ENCODE data around the gene ACER3. TPM values are rescaled to one million over a fixed set of nuclear protein-coding genes. Genes with fewer than 3 reads are reported as not detected.
"Not testable (repeated sequence)": the region's sequence is repeated elsewhere in the genome, so short reads cannot be mapped to it uniquely, and the experiment has no call there.

The ACER3 gene
- total RNA-seq, 1 experiment from 2014 or later = 21.0 TPM

DNA sequence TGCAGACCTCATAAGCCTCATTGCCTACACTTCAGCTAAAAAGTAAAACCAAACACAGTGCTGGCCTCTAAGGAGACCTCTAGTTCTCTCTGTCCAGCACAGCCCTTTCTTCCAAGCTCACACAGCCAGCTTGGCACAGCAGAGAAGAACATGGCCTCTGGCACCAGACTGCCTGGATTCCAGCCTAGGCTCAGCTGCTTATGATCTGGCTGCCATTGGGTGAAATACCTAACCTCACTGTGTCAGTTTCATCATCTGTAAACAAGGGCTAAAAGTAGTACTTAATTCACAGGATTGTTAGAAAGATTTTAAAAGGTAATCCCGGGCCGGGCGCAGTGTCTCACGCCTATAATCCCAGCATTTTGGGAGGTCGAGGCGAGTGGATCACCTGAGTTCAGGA lies 9.9 kb upstream of the ACER3 start:
- peaks cover 8% of the 10 kb centered on the region for H3K4me1 Mint-ChIP-seq (ENCODE audit: low read depth, unreplicated experiment)
- CTCF ChIA-PET = no interaction called here
- DNase-seq = no peak

DNA sequence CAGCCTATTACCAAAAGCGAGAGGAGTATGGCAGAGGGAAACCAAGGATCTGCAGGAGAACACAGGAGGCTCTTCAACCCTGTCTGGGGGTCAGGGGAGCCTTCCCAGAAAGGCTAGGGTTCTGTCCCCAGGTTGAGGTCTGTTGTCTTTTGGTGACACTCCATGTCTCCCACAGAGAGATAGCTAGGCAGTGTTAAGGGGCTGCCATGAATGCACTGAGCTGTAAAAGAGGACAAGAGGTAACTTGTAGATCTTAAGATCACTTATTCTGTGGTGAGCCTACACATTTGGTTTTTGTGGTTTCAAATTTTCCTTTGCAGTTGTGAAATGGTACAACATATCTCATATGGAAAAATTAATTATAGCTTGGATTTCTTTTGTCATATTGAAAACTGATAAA lies 6.0 kb upstream of the ACER3 start:
- no peaks in the 10 kb centered on the region for H3K27me3 Mint-ChIP-seq (ENCODE audit: unreplicated experiment)
- H3K27ac Mint-ChIP-seq (ENCODE audit: unreplicated experiment) = no peak overlapping the region
- TF ChIP-seq, protein P1, sequence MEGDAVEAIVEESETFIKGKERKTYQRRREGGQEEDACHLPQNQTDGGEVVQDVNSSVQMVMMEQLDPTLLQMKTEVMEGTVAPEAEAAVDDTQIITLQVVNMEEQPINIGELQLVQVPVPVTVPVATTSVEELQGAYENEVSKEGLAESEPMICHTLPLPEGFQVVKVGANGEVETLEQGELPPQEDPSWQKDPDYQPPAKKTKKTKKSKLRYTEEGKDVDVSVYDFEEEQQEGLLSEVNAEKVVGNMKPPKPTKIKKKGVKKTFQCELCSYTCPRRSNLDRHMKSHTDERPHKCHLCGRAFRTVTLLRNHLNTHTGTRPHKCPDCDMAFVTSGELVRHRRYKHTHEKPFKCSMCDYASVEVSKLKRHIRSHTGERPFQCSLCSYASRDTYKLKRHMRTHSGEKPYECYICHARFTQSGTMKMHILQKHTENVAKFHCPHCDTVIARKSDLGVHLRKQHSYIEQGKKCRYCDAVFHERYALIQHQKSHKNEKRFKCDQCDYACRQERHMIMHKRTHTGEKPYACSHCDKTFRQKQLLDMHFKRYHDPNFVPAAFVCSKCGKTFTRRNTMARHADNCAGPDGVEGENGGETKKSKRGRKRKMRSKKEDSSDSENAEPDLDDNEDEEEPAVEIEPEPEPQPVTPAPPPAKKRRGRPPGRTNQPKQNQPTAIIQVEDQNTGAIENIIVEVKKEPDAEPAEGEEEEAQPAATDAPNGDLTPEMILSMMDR (IDR thresholded peaks at IDR 0.05; ENCODE audit: unreplicated experiment) = no peak
- CTCF ChIA-PET = no interaction called here
- peaks cover 5% of the 10 kb centered on the region for H3K36me3 Mint-ChIP-seq (ENCODE audit: insufficient read depth, unreplicated experiment)
- no peak for DNase-seq
- no peaks in the 10 kb centered on the region for H3K9me3 Mint-ChIP-seq (ENCODE audit: low read depth, unreplicated experiment)
- H3K4me3 Mint-ChIP-seq (ENCODE audit: low read depth, unreplicated experiment) = no peak overlapping the region
- intact Hi-C loops (cut with micrococcal nuclease; ENCODE audit: unreplicated experiment) = no loop called here
- H3K4me1 Mint-ChIP-seq (ENCODE audit: low read depth, unreplicated experiment) = no peaks in the 10 kb centered on the region
- no TSS peak for BruUV-seq (replicated peaks)

More for the DNA sequence above, 9.9 kb upstream of the ACER3 start:
- Mint-ChIP-seq H3K27ac (ENCODE audit: unreplicated experiment) (no peak overlapping the region), H3K4me3 (ENCODE audit: low read depth, unreplicated experiment) (no peak overlapping the region), H3K27me3 (ENCODE audit: unreplicated experiment) (no peaks in the 10 kb centered on the region), H3K36me3 (ENCODE audit: insufficient read depth, unreplicated experiment) (no peaks in the 10 kb centered on the region), H3K9me3 (ENCODE audit: low read depth, unreplicated experiment) (no peaks in the 10 kb centered on the region)
- BruUV-seq (replicated peaks) = no TSS peak
- TF ChIP-seq, protein P1 (IDR thresholded peaks at IDR 0.05; ENCODE audit: unreplicated experiment) = no peak
- intact Hi-C loops (cut with micrococcal nuclease; ENCODE audit: unreplicated experiment) = no loop called here

DNA sequence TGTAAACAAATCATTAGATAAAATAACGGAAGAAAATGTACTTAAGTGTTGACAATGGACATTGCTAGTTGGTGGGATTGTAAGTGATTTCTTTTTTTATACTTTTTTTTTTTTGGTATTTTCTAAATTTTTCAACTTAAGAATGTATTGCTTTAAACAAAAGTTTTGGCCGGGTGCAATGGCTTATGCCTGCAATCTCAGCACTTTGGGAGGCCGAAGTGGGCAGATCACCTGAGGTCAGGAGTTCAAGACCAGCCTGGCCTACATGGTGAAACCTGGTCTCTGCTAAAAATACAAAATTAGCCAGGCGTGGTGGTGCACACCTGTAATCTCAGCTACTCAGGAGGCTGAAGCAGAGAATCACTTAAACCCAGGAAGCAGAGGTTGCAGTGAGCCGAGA lies 5.0 kb upstream of the ACER3 start:
- H3K9me3 Mint-ChIP-seq (ENCODE audit: low read depth, unreplicated experiment); H3K4me1 Mint-ChIP-seq (ENCODE audit: low read depth, unreplicated experiment): not testable (repeated sequence)

DNA sequence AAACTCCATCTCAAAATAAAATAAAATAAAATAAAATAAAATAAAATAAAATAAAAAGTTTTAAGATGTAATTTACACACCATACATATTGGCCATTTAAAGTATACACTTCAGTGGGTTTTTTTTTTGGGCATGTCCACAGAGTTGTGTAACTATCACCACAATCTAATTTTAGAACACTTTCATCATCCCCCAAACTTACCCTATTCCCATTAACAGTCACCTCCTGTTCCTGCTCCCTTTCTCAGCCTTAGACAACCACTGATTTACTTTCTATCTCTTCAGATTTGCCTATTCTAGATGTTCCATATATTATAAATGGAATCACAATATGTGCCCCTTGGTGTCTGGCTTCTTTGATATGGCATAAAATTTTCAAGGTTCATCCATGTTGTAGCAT lies 4.6 kb upstream of the ACER3 start:
- CTCF ChIA-PET = no interaction called here

More for the DNA sequence above, 5.0 kb upstream of the ACER3 start:
- CTCF ChIA-PET; H3K27me3 Mint-ChIP-seq (ENCODE audit: unreplicated experiment); DNase-seq; BruUV-seq (replicated peaks); intact Hi-C loops (cut with micrococcal nuclease; ENCODE audit: unreplicated experiment); H3K27ac Mint-ChIP-seq (ENCODE audit: unreplicated experiment); H3K4me3 Mint-ChIP-seq (ENCODE audit: low read depth, unreplicated experiment); H3K36me3 Mint-ChIP-seq (ENCODE audit: insufficient read depth, unreplicated experiment): not testable (repeated sequence)

DNA sequence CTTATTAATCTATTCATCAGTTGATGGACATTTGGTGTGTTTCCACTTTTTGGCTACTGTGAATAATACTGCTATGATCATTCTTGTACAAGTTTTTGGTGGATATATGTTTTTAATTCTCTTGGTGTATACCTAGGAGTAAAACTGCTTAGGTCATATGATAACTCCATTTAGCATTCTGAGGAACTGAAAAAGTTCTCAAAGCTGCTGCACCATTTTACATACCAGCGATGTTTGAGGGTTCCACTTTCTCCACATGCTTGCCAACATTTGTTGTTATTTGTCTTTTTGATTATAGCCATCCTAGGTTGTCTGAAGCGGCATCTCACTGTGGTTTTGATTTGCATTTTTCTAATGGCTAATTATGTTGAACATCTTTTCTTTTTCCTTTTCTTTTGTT lies 4.1 kb upstream of the ACER3 start:
- no peak overlapping the region for H3K4me3 Mint-ChIP-seq (ENCODE audit: low read depth, unreplicated experiment)

More for the DNA sequence above, 4.6 kb upstream of the ACER3 start:
- BruUV-seq (replicated peaks) = no TSS peak
- intact Hi-C loops (cut with micrococcal nuclease; ENCODE audit: unreplicated experiment) = no loop called here
- TF ChIP-seq, protein P1 (IDR thresholded peaks at IDR 0.05; ENCODE audit: unreplicated experiment) = no peak
- Mint-ChIP-seq H3K27ac (ENCODE audit: unreplicated experiment) (no peak overlapping the region), H3K36me3 (ENCODE audit: insufficient read depth, unreplicated experiment) (peaks cover 10% of the 10 kb centered on the region), H3K4me1 (ENCODE audit: low read depth, unreplicated experiment) (no peaks in the 10 kb centered on the region), H3K27me3 (ENCODE audit: unreplicated experiment) (no peaks in the 10 kb centered on the region), H3K4me3 (ENCODE audit: low read depth, unreplicated experiment) (no peak overlapping the region), H3K9me3 (ENCODE audit: low read depth, unreplicated experiment) (no peaks in the 10 kb centered on the region)
- no peak for DNase-seq

More for the DNA sequence above, 4.1 kb upstream of the ACER3 start:
- no peak overlapping the region for H3K27ac Mint-ChIP-seq (ENCODE audit: unreplicated experiment)
- DNase-seq = no peak
- TF ChIP-seq, protein P1 (IDR thresholded peaks at IDR 0.05; ENCODE audit: unreplicated experiment) = no peak
- no peaks in the 10 kb centered on the region for H3K27me3 Mint-ChIP-seq (ENCODE audit: unreplicated experiment)
- intact Hi-C loops (cut with micrococcal nuclease; ENCODE audit: unreplicated experiment) = no loop called here
- CTCF ChIA-PET = no interaction called here
- peaks cover 4% of the 10 kb centered on the region for H3K4me1 Mint-ChIP-seq (ENCODE audit: low read depth, unreplicated experiment)
- BruUV-seq (replicated peaks) = no TSS peak
- H3K9me3 Mint-ChIP-seq (ENCODE audit: low read depth, unreplicated experiment) = no peaks in the 10 kb centered on the region
- H3K36me3 Mint-ChIP-seq (ENCODE audit: insufficient read depth, unreplicated experiment) = peaks cover 15% of the 10 kb centered on the region
